ENCODE measurements around the gene DUOX2.

- TF ChIP-seq, protein P1, sequence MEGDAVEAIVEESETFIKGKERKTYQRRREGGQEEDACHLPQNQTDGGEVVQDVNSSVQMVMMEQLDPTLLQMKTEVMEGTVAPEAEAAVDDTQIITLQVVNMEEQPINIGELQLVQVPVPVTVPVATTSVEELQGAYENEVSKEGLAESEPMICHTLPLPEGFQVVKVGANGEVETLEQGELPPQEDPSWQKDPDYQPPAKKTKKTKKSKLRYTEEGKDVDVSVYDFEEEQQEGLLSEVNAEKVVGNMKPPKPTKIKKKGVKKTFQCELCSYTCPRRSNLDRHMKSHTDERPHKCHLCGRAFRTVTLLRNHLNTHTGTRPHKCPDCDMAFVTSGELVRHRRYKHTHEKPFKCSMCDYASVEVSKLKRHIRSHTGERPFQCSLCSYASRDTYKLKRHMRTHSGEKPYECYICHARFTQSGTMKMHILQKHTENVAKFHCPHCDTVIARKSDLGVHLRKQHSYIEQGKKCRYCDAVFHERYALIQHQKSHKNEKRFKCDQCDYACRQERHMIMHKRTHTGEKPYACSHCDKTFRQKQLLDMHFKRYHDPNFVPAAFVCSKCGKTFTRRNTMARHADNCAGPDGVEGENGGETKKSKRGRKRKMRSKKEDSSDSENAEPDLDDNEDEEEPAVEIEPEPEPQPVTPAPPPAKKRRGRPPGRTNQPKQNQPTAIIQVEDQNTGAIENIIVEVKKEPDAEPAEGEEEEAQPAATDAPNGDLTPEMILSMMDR (conservative IDR thresholded peaks at IDR 0.05; ENCODE audit: low read length), result no peak
- TF ChIP-seq EZH2phosphoT487 (IDR thresholded peaks at IDR 0.05; ENCODE audit: borderline replicate concordance), result no peak
Observed at GRCh38 chr15:45093622-45094357, 20.2 kb downstream of the DUOX2 start.

All from Loucy (cell line).